Panc1 (cell line): ENCODE measurements around the gene ERGIC1. TPM values are rescaled to one million over a fixed set of nuclear protein-coding genes. Genes with fewer than 3 reads are reported as not detected.
"Not testable (repeated sequence)": the region's sequence is repeated elsewhere in the genome, so short reads cannot be mapped to it uniquely, and the experiment has no call there.

Experiments
- ATAC-seq: fragments of 200-7000 bp; cut with Tn5 transposase; 2 replicates; pipeline ENCODE4 v1.9.1; 2020; ENCODE audit warnings: mild to moderate bottlenecking, moderate library complexity
- BruUV-seq: library from RNA; stranded (reverse); fragments of 400-500 nt; replicated peaks from 2 replicates; lab custom pipeline; 2021; lab: Mats Ljungman, UMichigan
- CTCF ChIA-PET: fragments of 300-600 bp; sonication (Branson Sonifier 250); formaldehyde crosslinking; loops from one replicate; lab custom pipeline; 2022; ENCODE audit warnings: antibody characterized with exemption; lab: Charles Lee
- POLR2A ChIA-PET: fragments of 300-600 bp; sonication (Branson Sonifier 250); formaldehyde crosslinking; loops from one replicate; lab custom pipeline; 2022; ENCODE audit warnings: antibody characterized with exemption; lab: Charles Lee
- DNase-seq: peaks from one replicate; pipeline ENCODE4 v3.0.0-alpha.2; 2010; ENCODE audit warnings: low read depth, low spot score
- H3K27ac ChIP-seq: 2 replicates; pipeline ENCODE4 v1.5.1; 2011; ENCODE audit warnings: mild to moderate bottlenecking, low read length, inconsistent platforms
- H3K27me3 ChIP-seq: fragments of 200-500 bp; sonication (Bioruptor generic); 2 replicates; pipeline ENCODE4 v1.6.0; 2014; ENCODE audit warnings: low read length, inconsistent platforms; ENCODE audit not compliant: control insufficient read depth, insufficient read depth
- H3K36me3 ChIP-seq: fragments of 200-500 bp; sonication (Bioruptor generic); 2 replicates; pipeline ENCODE4 v1.5.1; 2014; ENCODE audit warnings: inconsistent platforms, mild to moderate bottlenecking, low read length, moderate library complexity; ENCODE audit not compliant: control insufficient read depth, insufficient read depth
- H3K4me1 ChIP-seq: 2 replicates; pipeline ENCODE4 v1.5.1; 2011; ENCODE audit warnings: inconsistent platforms, mild to moderate bottlenecking, low read length, moderate library complexity; ENCODE audit not compliant: control insufficient read depth, insufficient read depth
- H3K4me3 ChIP-seq, 2 experiments: 2 replicates each; pipeline ENCODE4 v1.5.1; 2011 to 2012; ENCODE audit warnings: low read depth in 2 of 2, low read length in 2 of 2, mild to moderate bottlenecking in 2 of 2, inconsistent platforms in 1 of 2, moderate library complexity in 1 of 2
- H3K9me3 ChIP-seq: fragments of 200-500 bp; sonication (Bioruptor generic); 2 replicates; pipeline ENCODE4 v1.5.1; 2014; ENCODE audit warnings: low read depth, mild to moderate bottlenecking, inconsistent platforms, low read length, moderate library complexity; ENCODE audit not compliant: control insufficient read depth, insufficient read depth
- CTCF ChIP-seq: fragments of 450-650 bp; IDR thresholded peaks from 2 replicates; pipeline ENCODE4 v1.5.1; 2017; ENCODE audit warnings: mild to moderate bottlenecking
- POLR2AphosphoS5 ChIP-seq: IDR thresholded peaks from 2 replicates; pipeline ENCODE4 v1.6.1; 2012; ENCODE audit warnings: mild to moderate bottlenecking, low read depth, low read length, moderate library complexity
- REST ChIP-seq, 2 experiments: IDR thresholded peaks; 2 replicates each; pipeline ENCODE4 v1.6.1; 2011 to 2012; ENCODE audit warnings: low read depth in 2 of 2, control low read depth in 1 of 2, low read length in 1 of 2, mild to moderate bottlenecking in 1 of 2, moderate library complexity in 1 of 2; ENCODE audit not compliant: insufficient read depth in 1 of 2
- SIN3A ChIP-seq: IDR thresholded peaks from 2 replicates; pipeline ENCODE4 v1.6.1; 2012; ENCODE audit warnings: low read depth, mild to moderate bottlenecking, low read length, moderate library complexity, borderline replicate concordance; ENCODE audit not compliant: insufficient read depth
- TCF7L2 ChIP-seq: IDR thresholded peaks from 2 replicates; pipeline ENCODE4 v1.6.1; 2011; ENCODE audit warnings: mild to moderate bottlenecking, low read depth, low read length, inconsistent platforms
- in situ Hi-C: cut with HindIII; loops from 2 replicates; pipeline ENCODE4 v1.10.0; 2016; ENCODE audit warnings: low sequenced_read_pairs, low pct_unique_long_range_greater_than_20kb
- intact Hi-C: fragments of 100-400 bp; cut with micrococcal nuclease; formaldehyde crosslinking; loops from one replicate; pipeline ENCODE4 v1.10.0; 2022; ENCODE audit not compliant: unreplicated experiment
- total RNA-seq: library from RNA; stranded (reverse); gene quantifications from one replicate; pipeline ENCODE4 v1.2.1, GENCODE V29; 2021; ENCODE audit not compliant: unreplicated experiment

ERGIC1 gene
- total RNA-seq, 1 experiment from 2014 or later = 206 TPM

GRCh38 chr5:172787538-172787937 lies 46.5 kb upstream of the ERGIC1 start:
- peaks cover 55% of the 10 kb centered on the region for H3K4me1 ChIP-seq
- CTCF ChIA-PET, H3K9me3 ChIP-seq, H3K27me3 ChIP-seq, H3K4me3 ChIP-seq, intact Hi-C loops, in situ Hi-C loops, ATAC-seq, BruUV-seq, DNase-seq, H3K36me3 ChIP-seq: not testable (repeated sequence)
- POLR2A ChIA-PET = interaction anchor here (0.6 to 0.7 kb wide), 2 partner anchors 20 to 543 kb away, joined by 3 read pairs; no protein-coding TSS in a partner anchor
- H3K27ac ChIP-seq = peak overlapping the region; percentile 55

- in situ Hi-C loops (no loop called here), intact Hi-C loops (no loop called here)
- POLR2A ChIA-PET = interaction anchor here (0.6 to 0.9 kb wide), 3 partner anchors 10 to 25 kb away, joined by 3 to 7 read pairs (median 6); no protein-coding TSS in a partner anchor
- peak overlapping the region; percentile 87 for H3K27ac ChIP-seq
- H3K27me3 ChIP-seq = no peaks in the 10 kb centered on the region
- H3K9me3 ChIP-seq = no peaks in the 10 kb centered on the region
- TF ChIP-seq POLR2AphosphoS5 = no peak
- no peak for TF ChIP-seq CTCF
- no peak for TF ChIP-seq TCF7L2
- TF ChIP-seq SIN3A = no peak
- TF ChIP-seq REST (IDR thresholded peaks at IDR 0.05; ENCODE audit: insufficient read depth in 1 of 2, low read depth in 2 of 2, low read length in 1 of 2) = no peak
- H3K36me3 ChIP-seq = no peaks in the 10 kb centered on the region
- peak overlapping the region in 1 of 2 experiments; percentile 26; a peak in 2 of 4 replicates for H3K4me3 ChIP-seq
- DNase-seq (no peak), ATAC-seq (peak; percentile 74)
- peaks cover 52% of the 10 kb centered on the region for H3K4me1 ChIP-seq
- no TSS peak for BruUV-seq
- CTCF ChIA-PET = interaction anchor here (1.0 kb wide), 1 partner anchor 11 kb away, joined by 3 read pairs; no protein-coding TSS in a partner anchor
Observed at GRCh38 chr5:172788771-172789686, 45.0 kb upstream of the ERGIC1 start.
